Measurements from ENCODE around the gene NDUFB3.

The NDUFB3 gene

GRCh38 chr2:201130524-201131186 lies 58.9 kb downstream of the NDUFB3 start:
- DNase-seq: no peak

GRCh38 chr2:201132518-201132917 lies 60.7 kb downstream of the NDUFB3 start:
- no peak for DNase-seq

Data from DMS53 (cell line).